HG02610 (cell line): ENCODE measurements around the gene PINK1.
A peak's percentile ranks its signal among the peaks of the same experiment; 100 is the strongest.
"Not testable (repeated sequence)": the region's sequence is repeated elsewhere in the genome, so short reads cannot be mapped to it uniquely, and the experiment has no call there.

Experiments used
- ATAC-seq: cut with Tn5 transposase; IDR thresholded peaks from one replicate; pipeline ENCODE4 v1.9.1; 2021; ENCODE audit warnings: mild to moderate bottlenecking, moderate library complexity; ENCODE audit not compliant: unreplicated experiment

The PINK1 gene

DNA sequence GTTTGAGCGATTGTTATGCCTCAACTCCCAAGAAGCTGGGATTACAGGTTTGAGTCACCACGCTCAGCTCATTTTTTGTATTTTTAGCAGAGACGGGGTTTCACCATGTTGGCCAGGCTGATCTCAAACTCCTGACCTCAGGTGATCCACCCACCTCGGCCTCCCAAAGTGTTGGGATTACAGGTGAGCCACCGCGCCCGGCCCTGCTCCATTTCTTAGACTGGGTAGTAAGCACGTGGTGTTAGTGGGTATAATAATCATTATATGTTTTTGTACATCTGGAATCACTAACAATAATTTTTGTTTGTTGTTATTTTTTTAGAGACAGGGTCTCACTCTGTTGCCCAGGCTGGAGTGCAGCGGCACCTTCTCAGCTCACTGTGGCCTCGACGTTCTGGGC lies 40.4 kb downstream of the PINK1 start:
- ATAC-seq = not testable (repeated sequence)

DNA sequence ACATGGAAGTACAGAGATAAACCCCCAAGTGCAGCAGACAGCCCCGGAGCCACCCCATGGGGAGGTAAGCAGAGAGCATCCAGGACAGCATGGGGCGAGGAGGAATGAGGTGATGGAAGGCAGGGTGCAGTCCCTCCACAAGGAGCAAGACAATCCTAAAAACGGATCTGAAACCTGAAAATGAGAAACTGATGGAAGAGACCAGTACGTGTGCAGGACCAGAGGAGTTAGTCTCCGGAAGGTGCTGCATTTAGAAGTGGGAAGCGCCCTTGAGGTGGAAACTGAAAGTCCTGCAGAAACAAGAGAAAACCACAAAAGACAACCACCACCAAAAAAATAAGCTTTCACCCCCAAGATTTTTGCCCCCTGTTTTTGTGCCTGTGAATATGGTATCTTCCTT lies 45.3 kb downstream of the PINK1 start:
- no peak for ATAC-seq

DNA sequence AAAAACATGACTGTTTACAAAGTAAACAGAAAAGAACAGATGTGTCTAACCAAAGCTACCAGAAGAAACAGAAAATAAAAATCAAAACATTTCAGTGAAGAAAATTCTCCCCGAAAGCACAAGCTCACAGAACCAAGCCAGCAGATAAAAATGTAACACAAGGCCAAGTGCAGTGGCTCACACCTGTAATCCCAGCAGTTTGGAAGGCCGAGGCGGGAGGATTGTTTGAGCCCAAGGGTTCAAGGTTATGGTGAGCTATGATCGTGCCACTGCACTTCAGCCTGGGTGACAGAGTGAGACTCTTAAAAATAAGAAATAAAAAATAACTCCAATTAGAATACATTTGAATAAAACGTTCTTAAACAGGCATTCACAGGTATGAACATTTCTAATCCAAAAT lies 47.0 kb downstream of the PINK1 start:
- no peak for ATAC-seq

DNA sequence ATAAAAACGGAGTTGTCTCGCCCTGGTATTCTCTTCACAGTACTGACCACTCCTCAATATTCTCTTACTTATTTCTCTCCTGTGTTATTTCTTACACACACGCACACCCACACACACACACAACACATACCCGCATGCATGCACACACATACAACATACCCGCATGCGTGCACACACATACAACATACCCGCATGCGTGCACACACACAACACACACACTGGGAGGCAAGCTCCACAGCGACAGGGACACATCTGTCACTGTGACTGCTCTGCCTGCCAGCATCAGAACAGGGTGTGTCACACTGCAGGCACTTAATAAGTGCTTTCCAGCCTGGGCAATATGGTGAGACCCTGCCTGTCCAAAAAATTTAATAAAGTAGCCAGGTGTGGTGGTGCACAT lies 48.7 kb downstream of the PINK1 start:
- no peak for ATAC-seq

DNA sequence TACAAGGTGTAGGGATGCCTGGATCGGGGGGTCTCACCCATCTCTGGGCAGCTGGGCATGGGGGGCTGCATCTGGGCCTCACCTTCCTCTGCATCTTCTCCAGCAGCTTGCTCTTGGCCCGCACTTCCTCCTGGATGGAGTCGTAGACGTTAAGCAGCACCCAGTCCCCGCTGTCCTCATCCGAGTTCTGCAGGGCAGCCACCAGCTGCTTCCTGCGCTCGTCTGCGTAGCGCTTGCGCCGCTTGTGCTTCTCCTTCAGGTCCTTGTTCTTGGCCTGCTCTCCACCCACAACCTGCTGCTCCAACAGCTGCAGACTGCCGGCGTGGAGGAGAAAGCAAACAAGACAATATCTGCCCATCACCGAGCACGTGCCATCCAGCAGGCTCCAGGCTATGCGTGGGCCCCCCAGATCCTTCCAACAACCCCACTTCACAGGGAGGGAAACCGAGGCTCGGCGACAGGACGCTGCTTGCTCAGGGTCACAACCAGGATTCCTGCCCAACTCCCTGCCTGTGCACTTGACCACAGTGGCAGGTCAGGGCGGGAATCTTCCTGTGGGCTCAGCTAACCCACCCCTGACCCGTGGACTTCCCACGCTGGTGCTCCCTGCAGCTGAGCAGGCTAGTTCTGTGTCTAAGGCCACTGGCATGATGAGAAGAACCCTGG lies 49.4 kb downstream of the PINK1 start:
- no peak for ATAC-seq

DNA sequence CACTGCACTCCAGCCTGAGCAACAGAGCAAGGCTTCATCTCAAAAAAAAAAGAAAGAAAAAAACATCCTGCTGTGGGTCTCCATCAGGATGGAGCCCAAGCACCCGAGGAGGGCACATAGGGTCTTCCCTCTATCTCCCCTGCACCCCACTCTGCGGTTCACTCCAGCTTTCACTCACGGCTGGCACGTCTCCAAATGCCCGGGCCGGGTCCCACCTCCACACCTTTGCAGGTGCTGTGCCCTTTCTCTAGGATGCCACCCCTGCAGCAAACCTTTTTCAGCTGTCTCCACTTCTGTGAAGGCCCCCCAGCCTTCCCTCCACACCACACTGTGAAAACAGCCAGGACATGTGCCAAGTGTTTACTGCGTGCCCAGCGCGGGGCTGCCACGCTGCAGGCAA lies 50.4 kb downstream of the PINK1 start:
- ATAC-seq = no peak

DNA sequence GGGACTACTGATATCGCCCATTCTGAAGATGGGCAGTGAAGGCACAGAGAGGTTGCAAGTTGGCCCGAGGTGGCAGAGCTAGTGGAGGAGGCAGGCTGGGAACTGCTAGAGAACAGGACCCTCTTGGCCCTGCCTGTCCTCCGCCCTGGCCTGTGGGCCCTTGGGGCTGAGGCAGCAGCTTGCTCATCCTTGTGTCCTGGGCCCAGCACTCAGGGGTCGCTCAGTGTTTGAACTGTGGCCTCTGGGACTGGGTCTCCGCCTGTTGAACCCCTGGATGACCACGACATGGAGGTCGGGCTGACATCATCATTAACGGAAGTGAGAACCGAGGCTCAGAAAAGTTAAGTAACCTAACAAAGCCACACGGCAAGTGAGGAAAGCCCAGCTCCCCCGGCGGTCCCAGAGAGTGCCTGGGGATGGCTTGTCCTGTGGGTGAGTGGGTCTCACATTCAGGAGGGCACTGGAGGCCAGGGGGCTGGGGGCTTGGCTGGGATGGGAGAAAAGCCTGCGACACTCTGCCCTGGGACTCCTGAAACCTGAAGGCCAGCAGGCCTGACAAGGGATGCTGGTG lies 50.9 kb downstream of the PINK1 start:
- no peak for ATAC-seq

DNA sequence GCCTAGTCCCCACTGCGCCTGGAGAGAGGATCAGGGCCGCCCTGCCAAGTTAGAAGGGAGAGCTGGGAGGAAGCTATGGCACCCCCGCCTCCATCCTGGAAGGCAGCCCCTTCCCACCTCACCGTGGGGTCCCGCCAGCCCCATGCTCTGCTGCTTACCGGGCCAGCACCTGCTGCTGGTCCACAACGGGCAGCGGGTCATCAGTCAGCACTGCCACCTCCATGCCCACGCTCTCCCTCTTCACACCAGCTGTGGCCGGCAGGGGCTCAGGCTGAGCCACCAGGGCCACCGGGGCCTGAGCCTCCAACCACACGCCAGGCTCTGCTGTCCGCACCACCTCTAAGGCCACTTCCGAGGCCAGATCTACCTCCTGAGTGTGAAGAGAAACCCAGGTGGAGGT lies 51.4 kb downstream of the PINK1 start:
- no peak for ATAC-seq

DNA sequence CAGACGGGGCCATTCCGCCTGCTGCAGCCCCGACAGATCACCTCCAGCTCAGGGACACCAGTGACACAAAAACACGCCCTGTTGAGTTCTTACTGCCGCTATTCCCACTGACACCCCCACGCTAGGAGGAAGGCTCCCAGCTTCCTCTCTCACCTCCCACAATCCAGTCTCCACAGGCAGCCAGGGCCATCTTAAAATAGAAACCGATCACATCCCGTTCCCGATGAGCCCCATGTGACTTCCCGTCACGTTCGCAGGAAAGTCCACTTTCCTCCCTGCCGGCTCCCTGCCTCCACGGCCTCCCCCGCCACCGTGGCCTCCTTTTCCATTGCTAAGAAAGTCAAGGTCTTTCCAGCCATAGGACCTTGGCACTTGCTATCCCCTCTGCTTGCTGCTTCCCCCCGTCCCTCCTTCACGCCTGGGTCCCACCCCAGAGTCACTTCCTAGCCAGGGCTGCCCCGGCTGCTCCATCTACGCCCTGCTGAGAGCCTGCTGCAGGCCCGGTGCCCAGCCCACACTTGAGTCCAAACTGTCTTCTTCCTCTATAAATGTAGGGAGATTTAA lies 51.9 kb downstream of the PINK1 start:
- no peak for ATAC-seq

DNA sequence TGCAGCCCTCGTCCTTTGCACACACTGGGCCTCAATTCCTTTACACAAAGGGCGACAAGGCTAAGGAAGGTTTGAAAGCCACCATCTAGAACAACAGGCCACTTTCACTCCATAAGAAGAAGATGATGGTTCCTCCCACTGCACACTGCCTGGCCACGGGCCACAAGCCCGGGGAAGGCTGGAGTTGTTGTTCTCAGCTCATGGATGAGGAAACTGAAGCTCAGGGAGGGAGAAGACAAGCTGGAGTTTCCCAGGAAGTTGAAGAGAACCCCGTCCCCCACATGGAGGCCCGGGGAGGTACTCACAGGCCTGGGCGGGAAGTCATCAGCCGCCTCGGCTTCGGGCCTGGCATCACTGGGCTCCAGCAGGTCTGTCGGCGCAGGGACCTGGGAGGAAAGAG lies 52.5 kb downstream of the PINK1 start:
- ATAC-seq = no peak

DNA sequence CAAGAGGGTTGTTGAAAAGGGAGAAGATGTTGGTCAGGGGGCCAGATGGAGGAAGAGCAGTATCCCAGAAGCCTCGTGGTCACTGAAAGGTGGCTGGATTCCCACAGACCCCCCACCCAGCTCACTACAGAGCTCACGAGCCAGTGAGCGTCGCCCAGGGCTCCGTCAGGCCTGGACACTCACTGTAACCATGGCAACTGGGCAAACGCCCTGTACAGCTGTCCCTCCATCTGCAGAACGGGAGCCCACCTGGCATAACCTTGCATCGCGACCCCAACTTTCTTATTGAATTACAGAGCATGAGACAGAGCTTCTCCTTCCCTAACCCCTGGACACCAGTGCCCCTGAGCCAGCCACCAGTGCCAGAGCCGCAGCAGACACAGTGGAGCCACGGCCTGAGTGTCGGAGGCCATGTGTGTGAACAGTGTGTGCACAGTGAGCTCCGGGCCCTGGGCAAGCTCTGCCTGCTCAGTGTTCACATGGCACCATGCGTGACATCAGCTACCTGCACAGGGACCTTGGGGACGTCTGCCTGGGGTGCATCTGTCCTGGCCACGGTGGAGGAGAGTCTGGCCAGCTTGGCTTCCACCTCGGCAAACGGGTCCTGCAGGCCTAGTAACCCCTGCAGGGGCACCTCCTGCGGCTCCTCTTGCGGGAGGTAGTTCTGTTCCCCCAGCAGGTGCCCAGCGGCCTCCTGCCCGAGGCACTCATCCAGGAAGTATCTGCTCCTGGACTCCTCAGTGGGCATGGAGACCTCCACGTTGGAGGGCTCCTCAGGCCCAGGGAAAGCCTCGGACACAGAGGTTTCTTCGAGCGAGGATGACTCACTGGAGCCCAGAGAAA lies 53.8 kb downstream of the PINK1 start:
- ATAC-seq = no peak

DNA sequence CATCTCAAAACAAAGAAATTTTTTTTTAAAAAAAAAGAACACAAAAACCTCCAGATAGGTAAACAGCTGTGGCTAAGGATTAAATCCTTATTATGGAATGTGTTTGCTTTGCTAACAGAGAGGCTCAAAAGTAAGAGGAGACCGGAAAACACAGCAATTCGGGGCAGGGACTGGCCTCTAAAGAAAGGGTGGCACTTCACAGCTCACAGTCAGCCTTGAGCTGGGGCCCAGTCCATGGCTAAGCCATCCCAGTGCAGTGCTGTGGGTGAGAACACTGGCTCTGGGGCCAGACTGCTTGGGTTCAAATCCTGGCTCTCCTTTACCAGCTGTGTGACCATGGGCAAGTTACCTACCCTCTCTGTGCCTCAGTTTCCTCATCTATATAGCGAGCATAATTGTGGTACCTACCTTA lies 56.4 kb downstream of the PINK1 start:
- ATAC-seq = no peak

DNA sequence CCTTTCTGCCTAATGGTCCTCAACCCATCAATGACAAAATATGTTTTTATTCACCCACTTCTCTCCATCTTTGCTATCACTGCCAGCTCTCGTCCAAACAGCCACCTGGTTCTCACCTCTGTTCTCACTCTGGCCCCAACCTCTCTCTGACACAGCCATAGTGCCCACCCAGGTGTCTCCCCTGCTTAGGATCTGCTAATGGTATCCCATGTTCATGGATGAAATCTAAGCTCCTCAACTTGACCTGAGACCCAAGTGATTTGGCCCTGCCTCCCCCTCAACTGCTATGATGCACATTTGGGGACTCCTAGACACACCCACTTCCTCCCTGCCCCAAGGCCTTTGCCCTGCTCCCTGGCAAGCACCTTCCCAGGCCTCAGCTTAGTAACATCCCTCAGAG lies 58.6 kb downstream of the PINK1 start:
- ATAC-seq = no peak

DNA sequence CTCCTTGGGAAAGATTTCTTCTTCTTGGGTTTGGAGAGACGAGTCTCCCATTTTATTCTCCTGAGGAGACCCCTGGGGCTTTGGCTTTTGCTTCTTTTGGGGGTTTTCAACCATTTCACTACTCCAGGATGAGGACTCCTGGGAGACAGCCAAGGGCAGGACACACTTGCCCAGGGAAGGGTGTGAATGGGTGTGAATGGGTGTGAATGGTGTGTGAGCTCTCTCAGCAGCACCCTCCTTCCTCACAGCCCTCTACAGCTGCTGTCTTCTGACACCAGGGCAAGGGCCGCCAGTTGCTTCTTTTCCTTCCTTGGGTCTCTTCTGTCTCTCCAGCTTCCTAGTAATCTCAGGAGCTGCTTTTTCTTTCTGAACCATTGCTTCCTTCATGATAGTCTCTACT lies 60.4 kb downstream of the PINK1 start:
- ATAC-seq = no peak

DNA sequence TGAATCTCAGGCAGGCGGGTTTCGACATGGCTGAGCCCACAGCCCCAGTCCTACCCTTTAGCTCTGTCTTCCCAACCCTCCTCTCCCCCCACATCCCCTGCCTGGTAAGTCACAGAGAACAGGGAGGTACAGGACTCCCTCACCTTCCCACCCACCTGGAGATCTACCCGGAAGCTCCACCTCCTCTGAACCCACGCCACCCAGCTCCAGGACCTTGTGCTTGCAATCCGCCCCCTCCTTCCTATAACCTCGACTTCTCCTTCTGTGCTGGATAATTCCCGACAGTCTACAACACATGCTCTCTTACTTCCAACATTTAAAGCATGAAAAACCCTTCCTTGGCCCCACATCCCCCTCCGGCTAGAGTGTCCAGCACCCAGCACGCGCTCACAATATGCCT lies 62.3 kb downstream of the PINK1 start:
- ATAC-seq = no peak

DNA sequence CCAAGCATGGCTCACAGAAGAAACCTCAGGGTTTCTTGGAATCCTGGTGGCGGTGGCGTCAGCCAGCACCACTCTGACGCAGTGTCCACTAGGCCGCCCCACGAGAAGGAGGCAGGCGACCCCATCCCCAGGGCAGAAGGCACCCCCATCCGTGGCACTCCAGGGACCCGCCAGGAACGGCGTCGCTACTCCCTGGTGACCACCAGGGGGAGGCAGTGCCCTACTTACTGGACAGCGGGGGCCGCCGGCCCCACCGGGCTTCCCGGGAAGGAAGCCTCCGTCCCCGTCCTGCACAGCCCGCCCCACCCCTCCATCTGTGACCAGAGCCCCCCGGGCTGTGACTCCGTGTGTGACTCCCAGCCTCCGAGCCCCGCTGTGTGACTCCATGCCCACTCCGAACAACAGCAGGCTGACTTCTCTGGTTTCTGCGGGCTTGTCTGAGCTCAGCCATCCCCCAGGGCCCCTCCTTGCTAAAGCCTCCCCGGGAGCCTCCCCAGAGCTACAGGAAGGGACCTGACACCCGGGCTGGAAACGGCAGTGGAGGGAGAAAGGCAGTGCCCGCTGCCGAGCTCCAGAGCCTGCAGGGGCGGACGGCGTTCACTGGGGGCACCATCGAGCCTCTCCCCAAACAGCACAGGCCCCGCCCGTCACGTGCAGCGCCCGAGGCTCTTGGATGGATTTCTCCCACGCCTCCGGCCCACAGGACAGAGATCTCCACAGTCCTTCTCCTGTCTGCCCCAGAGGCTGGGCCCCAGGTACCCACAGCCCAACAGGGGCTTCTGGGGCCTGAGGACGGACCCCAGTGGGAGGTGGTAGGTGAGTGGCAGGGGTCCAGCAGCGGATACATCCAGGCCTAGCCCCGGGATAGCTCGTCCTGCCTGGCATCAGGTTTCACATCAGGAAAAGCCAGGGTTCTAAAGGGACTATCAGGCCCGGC lies 63.4 kb downstream of the PINK1 start:
- ATAC-seq = peak; percentile 69

DNA sequence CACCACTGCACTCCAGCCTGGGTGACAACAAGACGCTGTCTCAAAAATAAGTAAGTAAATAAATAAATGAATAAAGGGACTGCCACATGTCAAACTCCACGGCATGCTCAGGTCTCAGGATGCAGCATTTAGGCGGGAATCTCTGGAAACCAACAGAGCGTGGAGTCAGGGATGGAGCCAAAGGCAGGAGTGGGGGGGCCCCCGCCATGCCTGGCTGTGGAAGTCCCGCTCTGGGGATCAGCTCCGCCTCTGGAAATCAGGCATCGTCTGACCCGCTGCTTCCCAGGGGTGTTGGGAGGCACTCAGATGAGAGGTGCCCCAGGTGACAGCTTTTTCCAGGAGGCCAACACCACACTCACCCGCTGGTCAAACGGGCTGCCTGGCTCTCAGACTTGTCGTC lies 64.3 kb downstream of the PINK1 start:
- no peak for ATAC-seq

DNA sequence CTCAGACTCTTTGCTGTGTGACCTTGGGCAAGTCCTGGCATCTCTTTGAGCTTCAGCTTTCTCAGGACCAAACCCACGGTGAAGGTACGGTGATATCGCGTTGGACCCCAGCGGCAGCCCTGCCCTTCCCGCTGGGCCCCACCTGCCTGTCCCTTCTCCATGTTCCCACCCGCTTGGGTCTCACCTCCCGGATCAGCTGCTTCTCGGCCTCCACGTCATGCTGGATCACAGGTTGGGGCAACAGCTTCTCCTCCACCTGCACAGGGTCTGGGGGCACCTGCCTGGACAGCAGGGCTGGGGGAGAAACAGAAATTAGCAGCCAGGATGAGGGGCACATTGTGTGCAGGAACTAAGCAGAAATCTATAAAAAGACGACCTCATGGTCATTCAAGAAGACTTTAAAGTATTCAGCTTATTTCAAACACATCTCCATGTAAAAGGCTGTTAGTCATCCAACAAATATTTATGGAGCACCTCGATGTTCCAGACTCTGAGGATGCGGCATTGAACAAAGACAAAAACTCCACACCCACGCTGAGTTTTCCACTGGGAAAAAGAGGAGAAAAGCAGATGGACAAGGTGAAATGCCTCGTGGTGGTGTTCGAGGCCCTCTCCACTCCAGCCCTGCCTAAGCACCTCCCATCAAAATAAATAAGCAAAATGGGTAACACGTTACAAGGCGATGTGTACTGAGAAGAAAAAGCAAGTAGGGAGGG lies 65.1 kb downstream of the PINK1 start:
- no peak for ATAC-seq

DNA sequence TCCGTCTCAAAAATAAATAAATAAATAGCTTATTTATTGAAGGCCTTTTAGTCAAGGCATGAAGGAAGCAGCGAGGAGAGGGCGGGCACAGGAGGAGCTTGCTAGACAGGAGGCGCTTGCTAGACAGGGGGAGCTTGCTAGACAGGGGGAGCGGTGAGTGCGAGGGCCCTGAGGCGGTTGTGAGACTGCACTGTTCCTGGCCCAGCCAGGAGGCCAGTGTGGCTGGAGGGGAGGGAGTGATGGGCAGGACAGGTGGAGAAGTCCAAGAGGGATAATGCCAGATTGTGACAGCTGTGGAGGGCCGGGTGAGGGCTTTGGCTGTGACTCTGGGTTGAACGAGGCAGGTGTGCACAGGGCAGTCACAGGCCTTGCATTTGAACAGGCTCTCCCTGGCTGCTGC lies 66.3 kb downstream of the PINK1 start:
- ATAC-seq = no peak

DNA sequence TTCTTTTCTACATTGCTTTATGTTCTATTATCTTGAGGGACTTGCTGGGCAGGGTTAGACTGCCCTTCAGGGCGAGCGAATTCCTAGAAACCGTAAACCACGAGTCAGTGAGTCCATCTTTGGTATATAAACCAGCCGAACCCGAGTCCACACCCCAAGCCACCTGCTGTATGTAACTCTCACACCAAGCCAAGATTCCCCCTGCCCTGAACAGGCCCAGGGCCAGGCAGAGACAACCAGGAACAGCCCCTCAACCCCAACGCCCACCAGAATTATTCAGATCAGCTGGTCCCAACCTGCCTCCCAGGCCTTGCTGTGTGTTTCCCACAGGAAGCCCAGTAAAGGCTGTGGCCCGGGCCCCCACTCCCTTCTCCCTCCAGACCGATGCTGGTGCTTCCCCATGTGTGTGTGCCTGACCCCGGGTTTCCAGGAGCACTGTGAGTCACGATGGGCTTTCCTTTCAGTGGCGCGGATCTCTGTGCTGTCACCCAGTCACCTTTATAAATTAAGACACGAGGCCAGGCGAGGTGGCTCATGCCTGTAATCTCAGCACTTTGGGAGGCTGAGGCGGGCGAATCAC lies 67.5 kb downstream of the PINK1 start:
- ATAC-seq = no peak
